ENCODE measurements around the gene PRPF6.
"Not testable (repeated sequence)": the region's sequence is repeated elsewhere in the genome, so short reads cannot be mapped to it uniquely, and the experiment has no call there.

PRPF6 gene

DNA sequence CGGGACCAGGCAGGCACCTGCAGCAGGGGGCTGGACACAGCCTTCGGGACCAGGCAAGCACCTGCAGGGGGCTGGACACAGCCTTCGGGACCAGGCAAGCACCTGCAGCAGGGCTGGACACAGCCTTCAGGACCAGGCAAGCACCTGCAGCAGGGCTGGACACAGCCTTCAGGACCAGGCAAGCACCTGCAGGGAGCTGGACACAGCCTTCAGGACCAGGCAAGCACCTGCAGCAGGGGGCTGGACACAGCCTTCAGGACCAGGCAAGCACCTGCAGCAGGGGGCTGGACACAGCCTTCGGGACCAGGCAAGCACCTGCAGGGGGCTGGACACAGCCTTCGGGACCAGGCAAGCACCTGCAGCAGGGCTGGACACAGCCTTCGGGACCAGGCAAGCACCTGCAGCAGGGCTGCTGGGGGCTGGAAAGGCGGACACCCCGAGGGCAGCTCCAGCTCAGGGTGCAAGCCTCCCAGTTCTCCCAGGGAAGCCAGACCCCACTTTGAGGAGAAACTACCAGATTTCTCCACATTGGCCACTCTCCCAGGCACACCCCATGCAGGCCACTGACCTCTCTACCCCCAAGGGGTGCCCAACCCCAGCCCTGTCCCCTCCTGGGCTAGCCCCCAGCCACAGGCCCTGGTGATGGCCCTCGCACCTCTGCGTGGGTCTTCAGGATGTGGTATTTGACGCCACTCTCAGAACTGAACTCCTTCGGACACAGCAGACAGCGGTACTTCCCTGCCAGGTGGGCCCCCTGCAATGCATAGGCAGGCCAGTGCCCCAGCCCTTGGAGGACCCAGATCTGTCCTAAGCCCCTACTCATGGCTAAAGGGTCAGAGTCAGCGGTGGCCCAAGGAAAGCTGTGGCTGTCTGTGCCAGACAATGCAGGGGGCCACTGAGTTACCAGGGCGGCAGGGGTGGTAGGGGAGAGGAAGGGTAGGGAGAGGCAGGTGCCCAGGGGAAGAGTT, 20.0 kb upstream of the PRPF6 start:
- not testable (repeated sequence) for DNase-seq (ENCODE audit: low read depth)

- DNase-seq (ENCODE audit: low read depth): no peak
These were observed 19.1 kb upstream of the PRPF6 start for GRCh38 chr20:63961664-63962425.

DNA sequence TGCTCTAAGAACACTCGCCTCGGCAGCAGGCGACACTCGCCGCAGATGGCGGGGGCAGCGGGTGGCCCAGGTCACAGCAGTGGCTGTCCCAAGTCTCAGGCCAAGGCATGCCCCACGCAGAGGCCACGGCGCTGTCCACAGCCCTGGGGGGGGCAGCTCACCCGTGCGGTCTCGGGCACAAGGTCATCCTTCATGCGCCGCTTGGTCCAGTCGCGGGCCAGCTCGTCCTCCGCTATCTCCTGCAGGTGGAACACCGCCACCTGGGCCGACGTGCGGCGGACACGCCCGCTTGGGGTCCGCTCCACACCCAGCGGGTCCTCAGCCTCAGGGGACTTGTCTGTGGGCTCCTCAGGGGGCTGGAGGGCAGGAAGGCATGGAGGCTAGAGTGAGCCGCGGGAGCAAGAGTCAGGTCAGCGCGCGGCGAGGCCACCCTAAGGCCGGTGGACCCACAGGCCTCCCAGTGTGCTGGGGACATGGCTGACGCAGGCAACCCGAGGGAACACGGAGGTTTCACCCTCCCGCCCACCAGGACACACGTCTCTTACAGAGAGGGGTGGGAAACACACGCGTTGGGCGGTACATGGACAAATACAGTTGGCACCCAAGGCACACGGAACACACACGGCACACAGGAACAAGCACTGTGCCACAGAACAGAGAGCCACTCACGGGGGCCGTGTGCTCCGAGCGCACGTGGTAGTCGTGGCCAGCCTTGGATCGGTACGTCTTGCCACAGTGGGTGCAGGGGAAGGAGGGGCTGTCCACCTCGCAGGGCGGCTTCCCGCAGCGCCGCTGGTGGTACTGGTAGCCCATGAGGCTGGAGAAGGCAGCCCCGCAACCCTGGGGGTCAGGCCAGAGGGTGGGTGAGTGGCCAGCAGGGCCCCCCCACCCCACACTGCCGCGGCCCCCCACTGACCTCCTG, 18.2 kb upstream of the PRPF6 start:
- DNase-seq (ENCODE audit: low read depth): no peak

- DNase-seq (ENCODE audit: low read depth): no peak
These were observed 17.6 kb upstream of the PRPF6 start for GRCh38 chr20:63963348-63963741.

GRCh38 chr20:63963784-63964301, 17.1 kb upstream of the PRPF6 start:
- no peak for DNase-seq (ENCODE audit: low read depth)

- DNase-seq (ENCODE audit: low read depth): no peak
These were observed 16.5 kb upstream of the PRPF6 start for GRCh38 chr20:63964412-63964811.

DNA sequence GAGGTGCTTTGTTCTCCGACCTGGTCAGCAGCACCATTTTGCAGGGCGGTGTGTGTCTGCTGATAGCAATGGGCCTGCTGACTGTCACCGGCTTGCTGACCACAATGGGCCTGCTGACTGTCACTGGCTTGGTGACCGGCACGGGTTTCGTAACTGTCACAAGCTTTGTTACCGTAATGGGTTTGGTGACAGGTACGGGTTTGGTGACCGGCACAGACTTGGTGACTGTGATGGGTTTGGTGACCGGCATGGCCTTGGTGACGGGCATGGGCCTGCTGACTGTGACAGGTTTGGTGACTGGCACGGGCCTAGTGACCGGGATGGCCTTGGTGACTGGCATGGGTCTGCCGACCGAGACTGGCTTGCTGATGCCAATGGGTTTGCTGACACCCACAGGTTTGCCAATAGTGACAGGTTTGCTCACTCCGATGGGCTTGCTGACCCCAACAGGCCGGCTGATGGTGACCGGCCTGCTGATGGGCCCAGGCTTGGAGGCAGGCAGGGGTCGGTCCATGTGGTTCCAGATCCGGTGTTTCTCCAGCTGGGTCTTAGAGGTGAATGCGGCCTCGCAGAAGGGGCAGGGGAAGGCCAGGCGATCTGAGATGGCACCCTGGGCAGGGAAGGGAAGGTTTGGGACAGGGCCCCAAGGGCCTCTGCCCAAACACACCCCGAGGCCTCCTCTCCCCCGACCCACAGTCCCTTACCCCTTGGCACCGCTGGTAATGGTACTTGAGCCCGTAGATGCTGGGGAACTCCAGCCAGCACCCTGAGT, 14.6 kb upstream of the PRPF6 start:
- DNase-seq (ENCODE audit: low read depth): no peak

DNA sequence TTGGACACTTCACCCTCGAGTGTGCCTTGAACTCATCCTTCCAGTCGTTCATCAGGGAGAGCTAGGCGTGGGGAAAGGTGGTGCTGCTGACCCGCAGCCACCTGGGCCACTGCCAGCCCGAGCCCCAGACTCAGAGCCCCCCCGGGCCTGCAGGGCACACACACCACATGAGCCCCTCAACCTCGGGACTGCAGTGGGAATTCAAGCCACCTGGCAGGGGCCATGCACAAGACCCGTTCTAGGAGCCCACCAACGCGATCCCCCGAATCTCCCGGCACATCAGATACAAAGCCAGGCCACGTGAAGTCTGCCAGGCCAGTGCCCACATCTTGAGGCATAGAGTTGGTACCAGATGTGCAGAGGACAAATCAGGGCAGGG, 14.0 kb upstream of the PRPF6 start:
- DNase-seq (ENCODE audit: low read depth): no peak

DNA sequence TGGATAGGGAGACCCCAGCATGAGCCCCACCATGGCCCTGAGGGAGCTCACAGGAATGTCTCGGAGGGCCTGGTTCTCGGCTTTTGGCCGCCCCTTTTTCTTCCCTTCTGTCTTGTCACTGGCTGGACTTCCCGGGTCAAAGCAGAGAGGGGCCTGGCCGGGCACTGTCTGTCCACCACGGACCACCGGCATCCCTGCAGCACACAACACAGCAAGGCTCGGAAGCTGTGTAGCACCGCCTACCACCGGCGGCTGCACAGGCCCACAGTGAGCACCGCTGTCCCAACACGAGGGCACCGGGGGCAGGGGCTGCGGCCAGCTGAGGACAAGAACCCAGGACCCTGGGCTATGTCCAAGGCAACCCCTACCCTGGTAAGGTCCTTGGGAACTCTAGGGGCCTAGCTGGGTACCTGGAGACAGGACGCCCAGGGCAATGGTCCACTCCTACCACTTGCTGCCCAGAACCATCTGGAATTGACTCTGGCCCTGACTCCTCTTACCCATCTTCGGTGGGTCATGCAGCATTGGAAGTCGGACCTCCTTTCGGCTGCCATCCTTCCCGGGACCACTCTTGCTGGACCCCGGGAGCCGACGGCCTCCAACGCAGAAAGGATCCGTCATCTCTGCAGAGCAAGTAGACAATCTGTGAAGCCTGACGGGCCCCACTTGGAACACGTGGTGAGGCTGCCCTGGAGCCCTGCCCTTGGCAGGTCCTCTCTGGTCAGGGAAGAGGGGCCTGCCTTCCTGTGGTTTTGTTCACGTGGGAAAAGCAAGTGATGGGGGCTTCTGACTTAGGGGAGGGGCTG, 13.4 kb upstream of the PRPF6 start:
- no peak for DNase-seq (ENCODE audit: low read depth)

DNA sequence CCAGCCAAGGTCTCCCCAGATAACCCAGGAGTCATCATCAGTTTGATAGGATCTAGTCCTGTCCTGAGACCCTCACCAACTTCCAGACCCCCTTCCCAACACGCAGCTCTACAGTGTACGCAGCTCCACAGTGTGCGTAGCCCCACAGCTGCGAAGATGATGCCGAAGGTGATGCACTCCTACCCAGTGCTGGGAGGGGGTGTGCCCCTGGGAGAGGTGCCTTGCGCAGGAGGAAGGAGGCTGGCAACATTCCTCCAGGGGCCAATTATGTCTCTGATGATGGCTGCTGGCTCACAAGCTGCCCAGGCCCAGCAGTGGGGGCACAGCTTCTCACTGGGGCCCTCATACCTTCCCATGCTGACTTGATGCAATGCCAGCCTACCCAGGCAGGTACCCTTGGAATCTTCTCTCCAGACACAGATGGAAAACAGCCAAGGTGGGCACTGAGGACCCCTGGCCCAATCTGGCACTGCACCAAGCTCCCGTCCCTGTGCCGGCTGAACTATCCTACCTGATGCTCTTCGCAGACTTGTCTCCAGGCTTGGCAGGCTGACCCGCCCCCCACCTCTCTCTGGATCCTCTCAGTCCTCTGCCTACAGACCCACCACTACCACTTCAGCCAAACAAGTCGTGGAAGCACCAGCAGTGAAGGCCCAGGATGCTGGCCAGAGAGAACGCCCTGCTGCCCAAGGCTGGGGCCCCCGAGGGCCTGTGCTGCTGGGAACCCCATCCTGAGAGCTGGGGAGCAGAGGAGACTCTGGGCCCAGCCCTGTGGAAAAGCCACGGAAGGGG, 12.6 kb upstream of the PRPF6 start:
- no peak for DNase-seq (ENCODE audit: low read depth)

GRCh38 chr20:63968928-63969760, 11.8 kb upstream of the PRPF6 start:
- DNase-seq (ENCODE audit: low read depth): no peak

- DNase-seq (ENCODE audit: low read depth): peak; percentile 65
These were observed 10.9 kb upstream of the PRPF6 start, which contains the start of gene ZNF512B for GRCh38 chr20:63969838-63970713. TSS of gene ZNF512B (minus strand) at chr20:63969930. CDS start at chr20:63967950, 1,980 bp downstream.

DNA sequence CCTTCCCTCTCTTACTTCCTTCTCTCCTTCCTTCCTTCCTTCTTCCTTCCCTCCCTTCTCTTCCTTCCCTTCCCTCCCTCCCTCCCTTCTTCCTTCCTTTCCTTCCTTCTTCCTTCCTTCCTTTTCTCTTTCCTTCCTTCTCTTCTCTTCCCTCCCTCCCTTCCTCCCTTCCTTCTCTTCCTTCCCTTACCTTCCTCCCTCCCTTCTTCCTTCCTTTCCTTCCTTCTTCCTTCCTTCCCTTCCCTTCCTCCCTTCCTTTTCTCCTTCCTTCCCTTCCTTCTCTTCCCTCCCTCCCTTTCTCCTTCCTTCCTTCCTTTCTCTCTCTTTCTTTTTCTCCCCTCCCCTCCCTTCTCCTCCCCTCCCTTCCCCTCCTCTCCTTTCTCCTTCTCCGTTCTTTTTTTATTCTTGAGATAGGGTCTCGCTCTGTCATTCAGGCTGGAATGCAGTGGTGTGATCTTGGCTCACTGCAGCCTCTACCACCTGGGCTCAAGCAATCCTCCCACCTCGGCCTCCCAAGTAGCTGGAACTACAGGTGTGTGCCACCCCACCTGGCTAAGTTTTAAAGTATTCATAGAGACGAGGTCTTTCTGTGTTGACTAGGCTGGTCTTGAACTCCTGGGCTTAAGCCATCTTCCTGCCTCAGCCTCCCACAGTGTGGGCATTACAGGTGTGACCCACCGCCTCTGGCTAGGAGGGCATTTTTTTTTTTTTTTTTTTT, 10.1 kb upstream of the PRPF6 start:
- no peak for DNase-seq (ENCODE audit: low read depth)

DNA sequence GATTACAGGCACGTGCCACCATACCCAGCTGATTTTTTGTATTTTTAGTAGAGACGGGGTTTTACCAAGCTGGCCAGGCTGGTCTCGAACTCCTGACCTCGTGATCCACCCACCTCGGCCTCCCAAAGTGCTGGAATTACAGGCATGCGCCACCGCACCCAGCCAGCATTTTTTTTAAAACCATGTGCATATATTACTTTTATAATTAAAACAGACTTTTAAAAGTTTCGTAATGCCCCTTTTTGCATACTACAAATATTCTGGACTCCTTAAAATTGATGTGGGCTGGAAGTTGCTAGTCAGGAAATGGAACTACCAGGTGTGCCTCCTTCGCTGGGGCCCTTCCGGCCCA, 9.0 kb upstream of the PRPF6 start:
- not testable (repeated sequence) for DNase-seq (ENCODE audit: low read depth)

DNA sequence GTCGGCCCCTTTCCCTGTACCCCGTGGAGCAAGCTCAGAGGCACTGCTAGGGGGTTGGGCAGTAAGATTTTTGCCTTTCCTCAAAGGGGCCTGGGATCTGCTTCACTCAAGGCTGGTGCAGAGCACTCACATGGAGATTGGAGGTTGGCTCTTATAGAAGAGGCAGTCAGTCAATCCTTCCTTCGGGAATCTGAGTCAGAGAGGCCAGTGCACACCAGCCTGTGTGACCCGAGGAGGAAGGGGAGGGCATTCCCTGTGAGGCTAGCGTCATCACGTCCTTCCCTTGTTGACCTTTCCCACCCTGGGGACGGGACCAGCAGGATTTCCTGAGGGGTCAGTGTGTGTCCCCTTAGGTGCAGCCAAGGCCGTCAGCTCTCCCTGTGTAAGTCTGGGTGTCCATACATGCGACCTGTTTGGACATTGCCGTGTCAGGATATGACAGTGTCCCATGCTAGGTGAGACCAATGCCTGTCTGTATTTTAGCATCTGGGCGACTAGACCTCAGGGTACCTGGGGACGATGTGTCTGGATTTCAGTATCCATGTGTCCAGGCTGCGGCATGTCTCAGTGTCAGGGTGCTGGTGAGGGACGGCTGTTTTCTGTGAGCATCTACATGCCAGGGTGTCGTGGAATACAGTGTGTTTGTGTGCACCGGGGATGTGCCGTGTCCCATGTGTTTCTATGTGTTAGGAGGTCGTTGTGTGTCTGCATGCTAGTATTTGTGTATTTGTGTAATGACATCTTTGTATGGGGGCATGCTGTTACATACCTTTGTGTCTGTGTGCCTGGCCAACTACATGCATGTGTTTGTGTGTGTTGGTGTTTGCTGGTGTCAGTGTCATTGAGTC, 8.4 kb upstream of the PRPF6 start:
- DNase-seq (ENCODE audit: low read depth): no peak

DNA sequence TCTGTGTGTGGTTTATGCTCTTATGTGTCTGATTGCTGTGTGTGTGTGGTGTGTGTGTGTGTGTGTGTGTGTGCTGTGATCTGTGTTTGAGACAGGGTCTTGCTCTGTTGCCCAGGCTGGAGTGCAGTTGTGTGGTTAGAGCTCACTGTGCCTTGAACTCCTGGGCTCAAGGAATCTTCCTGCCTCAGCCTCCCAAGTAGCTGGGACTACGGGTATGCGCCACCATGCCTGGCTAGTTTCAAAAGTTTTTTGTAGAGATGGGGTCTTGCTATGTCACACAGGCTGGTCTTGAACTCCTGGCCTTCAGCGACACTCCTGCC, 7.8 kb upstream of the PRPF6 start:
- DNase-seq (ENCODE audit: low read depth): no peak

All from EH (cell line).